ENCODE data around the gene CXCL9. TPM values are rescaled to one million over a fixed set of nuclear protein-coding genes. Genes with fewer than 3 reads are reported as not detected.

The CXCL9 gene
- total and polyA plus RNA-seq, 12 donors: 0.10 to 396 (median 0.50) TPM

DNA sequence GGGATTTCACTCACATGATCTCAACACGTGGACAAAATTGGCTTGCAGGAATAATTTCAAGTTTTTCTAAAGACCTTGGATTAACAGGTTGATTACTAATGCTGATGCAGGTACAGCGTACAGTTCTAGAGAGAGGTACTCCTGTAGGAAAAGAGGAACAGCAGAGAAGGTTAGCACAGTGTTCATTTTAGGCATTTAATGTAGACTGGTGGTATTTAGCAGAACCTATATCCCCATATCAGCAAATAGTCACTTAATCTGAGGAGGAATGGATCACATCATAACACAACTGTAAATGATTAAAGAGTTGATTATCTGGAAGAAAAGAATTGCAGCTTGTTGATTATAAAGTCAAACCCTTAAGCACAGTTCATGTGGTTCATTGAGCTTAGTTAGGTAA is 15.4 kb upstream of the CXCL9 start:
- WGBS, 2 donors: 84 to 86% methylated on average over 2 of the region's 2 CpGs

GRCh38 chr4:76022031-76022430 is 14.7 kb upstream of the CXCL9 start:
- intact Hi-C loops (cut with DNase I): no loop called here
- ATAC-seq: no peak
- Histone ChIP-seq H3K27me3 (no peaks in the 10 kb centered on the region), H3K36me3 (no peaks in the 10 kb centered on the region), H3K4me3 (peak overlapping the region in 1 of 10 donors; percentile 6), H3K9me3 (no peaks in the 10 kb centered on the region), H3K27ac (no peak overlapping the region), H3K4me1 (peaks cover 0 to 22% (median 0%) of the 10 kb centered on the region in 9 donors)
- TF ChIP-seq, protein P1, sequence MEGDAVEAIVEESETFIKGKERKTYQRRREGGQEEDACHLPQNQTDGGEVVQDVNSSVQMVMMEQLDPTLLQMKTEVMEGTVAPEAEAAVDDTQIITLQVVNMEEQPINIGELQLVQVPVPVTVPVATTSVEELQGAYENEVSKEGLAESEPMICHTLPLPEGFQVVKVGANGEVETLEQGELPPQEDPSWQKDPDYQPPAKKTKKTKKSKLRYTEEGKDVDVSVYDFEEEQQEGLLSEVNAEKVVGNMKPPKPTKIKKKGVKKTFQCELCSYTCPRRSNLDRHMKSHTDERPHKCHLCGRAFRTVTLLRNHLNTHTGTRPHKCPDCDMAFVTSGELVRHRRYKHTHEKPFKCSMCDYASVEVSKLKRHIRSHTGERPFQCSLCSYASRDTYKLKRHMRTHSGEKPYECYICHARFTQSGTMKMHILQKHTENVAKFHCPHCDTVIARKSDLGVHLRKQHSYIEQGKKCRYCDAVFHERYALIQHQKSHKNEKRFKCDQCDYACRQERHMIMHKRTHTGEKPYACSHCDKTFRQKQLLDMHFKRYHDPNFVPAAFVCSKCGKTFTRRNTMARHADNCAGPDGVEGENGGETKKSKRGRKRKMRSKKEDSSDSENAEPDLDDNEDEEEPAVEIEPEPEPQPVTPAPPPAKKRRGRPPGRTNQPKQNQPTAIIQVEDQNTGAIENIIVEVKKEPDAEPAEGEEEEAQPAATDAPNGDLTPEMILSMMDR (IDR thresholded peaks at IDR 0.05): no peak
- WGBS, 2 donors: 88 to 92% methylated on average over 4 of the region's 4 CpGs
- DNase-seq: no peak

More for the DNA sequence above, 15.4 kb upstream of the CXCL9 start:
- peak overlapping the region in 1 of 10 donors; percentile 6 for H3K4me3 ChIP-seq
- H3K27me3 ChIP-seq: no peaks in the 10 kb centered on the region
- H3K9me3 ChIP-seq: no peaks in the 10 kb centered on the region
- TF ChIP-seq, protein P1 (IDR thresholded peaks at IDR 0.05): no peak
- no peaks in the 10 kb centered on the region for H3K36me3 ChIP-seq
- DNase-seq (no peak), ATAC-seq (no peak)
- H3K27ac ChIP-seq: peak overlapping the region in 1 of 10 donors; percentile 15
- intact Hi-C loops (cut with DNase I): no loop called here
- peaks cover 0 to 22% (median 0%) of the 10 kb centered on the region in 9 donors for H3K4me1 ChIP-seq

DNA sequence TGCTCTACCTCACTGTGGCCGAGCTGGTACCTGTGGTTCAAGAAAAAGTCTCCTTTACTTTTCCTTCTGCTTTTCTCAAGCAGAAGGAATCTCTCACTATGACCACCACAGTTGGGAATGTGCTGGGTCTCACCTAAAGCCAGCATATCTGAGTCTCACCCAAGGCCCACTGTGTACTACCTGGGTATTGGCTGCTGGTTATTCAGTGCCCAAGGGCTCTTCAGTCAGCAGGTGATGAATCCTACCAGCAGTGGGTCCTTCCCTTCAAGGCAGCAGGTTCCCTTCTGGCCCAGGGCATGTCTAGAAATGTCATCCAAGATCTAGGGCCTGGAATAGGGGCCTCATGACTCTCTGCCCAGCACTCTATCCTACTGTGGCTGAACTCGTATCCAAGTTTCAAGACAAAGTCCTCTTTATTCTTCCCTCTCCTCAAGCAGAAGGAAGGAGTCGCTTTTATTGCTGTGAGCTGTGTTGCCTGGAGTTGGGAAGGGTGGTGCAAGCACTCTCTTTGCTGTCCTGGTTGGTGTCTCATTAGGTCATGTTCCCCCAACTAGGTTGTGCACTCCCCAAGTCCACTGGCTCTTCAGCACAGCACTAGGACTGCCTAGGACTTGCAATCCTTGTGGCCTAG is 9.9 kb upstream of the CXCL9 start:
- WGBS, 2 donors: 91 to 96% methylated on average over 3 of the region's 3 CpGs
- intact Hi-C loops (cut with DNase I): no loop called here

DNA sequence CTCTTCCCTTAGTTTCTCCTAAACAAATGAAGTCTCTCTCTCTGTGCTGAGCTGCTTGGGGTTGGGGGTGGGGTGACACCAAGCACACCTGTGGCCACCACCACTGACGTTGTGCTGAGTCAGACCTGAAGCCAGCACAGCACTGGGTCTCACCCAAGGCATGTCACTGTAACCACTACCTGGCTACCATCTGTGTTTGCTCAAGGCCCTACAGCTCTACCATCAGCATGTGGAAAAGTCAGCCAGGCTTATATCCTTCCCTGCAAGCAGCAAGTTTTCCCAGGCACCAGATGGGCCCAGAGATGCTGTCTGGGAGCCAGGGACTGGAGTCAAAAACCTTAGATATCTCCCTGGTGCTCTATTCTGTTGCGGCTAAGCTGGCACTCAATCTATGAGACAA is 9.1 kb upstream of the CXCL9 start:
- 80 to 90% methylated on average over 2 of the region's 2 CpGs for WGBS, 2 donors
- TF ChIP-seq, protein P1 (IDR thresholded peaks at IDR 0.05): no peak
- Histone ChIP-seq H3K27ac (no peak overlapping the region), H3K9me3 (no peaks in the 10 kb centered on the region), H3K4me1 (peaks cover 1 to 29% (median 17%) of the 10 kb centered on the region in 9 donors), H3K4me3 (no peak overlapping the region), H3K27me3 (no peaks in the 10 kb centered on the region), H3K36me3 (no peaks in the 10 kb centered on the region)
- intact Hi-C loops (cut with DNase I): no loop called here
- DNase-seq (no peak), ATAC-seq (peak in 1 of 8 donors; percentile 19)

More for the DNA sequence above, 9.9 kb upstream of the CXCL9 start:
- no peak overlapping the region for H3K4me3 ChIP-seq
- peak in 1 of 8 donors; percentile 20 for ATAC-seq
- peaks cover 0 to 21% (median 9%) of the 10 kb centered on the region in 9 donors for H3K4me1 ChIP-seq
- no peaks in the 10 kb centered on the region for H3K27me3 ChIP-seq
- H3K27ac ChIP-seq: no peak overlapping the region
- DNase-seq: no peak
- TF ChIP-seq, protein P1 (IDR thresholded peaks at IDR 0.05): no peak
- H3K36me3 ChIP-seq: no peaks in the 10 kb centered on the region
- no peaks in the 10 kb centered on the region for H3K9me3 ChIP-seq
